SKM-1 treated with dmso at 0.1 percent for 144 hours (cell line): ENCODE data around the gene MAP6.
A peak's percentile ranks its signal among the peaks of the same experiment; 100 is the strongest.
"Not testable (repeated sequence)": the region's sequence is repeated elsewhere in the genome, so short reads cannot be mapped to it uniquely, and the experiment has no call there.

Source experiments
- DNase-seq: peaks from one replicate; lab custom pipeline; 2025; ENCODE audit not compliant: unreplicated experiment; lab: John Stamatoyannopoulos, UW

Gene MAP6

DNA sequence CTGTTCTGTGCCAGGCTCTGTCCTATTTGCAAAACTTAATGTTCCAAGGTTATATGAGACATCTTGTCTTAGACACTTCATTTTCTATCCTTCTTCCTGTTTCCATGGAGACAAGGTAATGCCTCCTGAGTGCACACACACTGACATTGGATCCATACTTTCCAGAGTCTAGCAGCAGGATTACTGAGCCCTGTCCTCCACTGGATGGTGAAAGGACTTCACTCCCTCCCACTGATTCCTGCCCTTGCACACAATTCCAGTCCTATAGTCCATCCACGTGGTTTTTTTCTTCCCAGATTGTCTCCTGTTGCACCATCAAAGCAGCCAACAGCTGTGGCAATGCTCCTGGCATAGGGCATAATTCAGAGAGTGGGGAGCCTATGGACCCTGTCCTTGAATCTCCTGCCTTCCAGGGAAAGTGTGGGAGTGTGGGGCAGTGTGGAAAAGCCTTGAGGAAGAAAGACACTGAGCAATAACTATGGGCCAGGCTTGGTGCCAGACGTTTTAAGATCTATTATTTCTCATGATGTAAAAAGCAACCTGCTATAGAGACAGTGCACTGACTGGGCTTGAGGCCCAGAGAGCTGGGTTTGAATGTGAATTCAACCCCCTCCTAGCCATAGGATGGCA is 75.4 kb downstream of the MAP6 start:
- no peak for DNase-seq

DNA sequence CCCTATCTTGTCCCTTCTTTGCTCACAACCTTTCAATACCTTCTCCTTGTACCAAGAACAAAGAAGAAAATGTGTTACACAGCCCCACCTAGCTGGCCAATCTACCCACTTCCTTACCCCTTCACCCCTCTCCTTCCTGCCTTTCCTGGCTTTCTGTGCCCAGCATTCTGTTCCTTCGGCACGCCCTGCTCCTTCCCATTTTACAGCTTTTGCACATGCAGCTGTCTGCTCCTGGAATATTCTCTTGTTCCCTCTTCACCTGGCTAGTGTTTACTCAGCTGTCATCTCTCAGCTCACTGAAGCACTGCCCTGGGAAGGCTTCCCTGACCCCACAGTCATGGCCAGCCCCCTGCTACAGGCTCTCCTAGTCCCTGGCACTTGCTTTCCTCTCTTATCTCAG is 76.1 kb downstream of the MAP6 start:
- DNase-seq, result no peak

DNA sequence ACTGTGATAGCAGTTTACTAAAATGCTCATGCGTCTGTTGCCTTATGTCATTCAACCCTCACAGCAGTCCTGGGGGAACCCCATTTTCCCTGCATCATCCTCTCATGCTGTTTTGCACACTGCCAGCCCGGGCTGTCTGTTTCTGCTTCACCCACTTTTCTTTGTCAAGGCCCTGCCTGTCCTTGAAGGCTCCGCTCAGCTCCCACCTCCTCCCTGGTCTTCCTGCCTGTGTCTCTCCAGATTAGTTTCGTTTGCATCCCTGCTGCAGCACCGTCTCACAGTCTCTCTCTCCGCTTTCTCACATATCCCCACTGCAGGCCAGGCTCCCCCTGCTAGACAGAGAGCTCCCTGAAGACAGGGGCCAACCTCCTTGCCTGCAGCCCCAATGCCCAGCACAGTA is 76.9 kb downstream of the MAP6 start:
- no peak for DNase-seq

DNA sequence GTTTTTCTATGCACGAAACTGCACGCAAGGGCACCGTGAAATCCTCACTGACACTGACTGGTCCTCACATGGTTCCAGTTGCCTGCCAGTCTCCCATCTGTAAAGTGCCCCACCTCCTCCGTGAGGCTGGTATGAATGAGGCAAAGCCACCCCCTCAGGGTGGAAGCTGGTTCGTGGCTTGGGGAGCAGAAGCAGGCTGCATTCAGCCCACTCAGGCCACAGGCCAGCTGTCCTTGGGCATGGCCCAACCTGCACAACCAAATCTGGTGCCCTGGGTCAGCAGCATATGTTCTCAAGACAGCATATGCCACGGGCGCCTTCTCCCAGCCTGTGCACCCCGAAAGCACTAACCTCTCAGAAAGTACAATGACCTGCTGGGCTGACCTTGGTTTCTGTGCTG is 77.5 kb downstream of the MAP6 start:
- DNase-seq, result no peak

DNA sequence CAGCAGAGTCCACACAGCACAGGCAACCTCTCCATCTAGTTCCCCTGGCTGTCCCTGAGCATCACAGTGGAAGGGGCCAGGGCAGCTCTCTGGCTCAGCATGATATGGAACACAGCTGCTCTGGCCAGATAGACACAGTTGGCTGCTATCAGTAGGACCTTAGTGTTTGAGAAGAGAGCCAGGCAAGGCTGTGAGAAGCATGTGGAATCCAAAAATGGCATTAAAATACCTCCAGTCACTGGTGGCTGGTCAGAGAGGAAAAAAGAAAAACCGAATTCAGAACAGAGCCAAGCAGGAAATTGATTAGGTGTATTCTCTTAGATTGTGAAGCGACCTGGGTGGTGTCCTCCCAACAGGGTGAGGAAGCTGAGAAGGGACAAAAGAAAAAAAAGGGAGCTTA is 78.9 kb downstream of the MAP6 start:
- no peak for DNase-seq

DNA sequence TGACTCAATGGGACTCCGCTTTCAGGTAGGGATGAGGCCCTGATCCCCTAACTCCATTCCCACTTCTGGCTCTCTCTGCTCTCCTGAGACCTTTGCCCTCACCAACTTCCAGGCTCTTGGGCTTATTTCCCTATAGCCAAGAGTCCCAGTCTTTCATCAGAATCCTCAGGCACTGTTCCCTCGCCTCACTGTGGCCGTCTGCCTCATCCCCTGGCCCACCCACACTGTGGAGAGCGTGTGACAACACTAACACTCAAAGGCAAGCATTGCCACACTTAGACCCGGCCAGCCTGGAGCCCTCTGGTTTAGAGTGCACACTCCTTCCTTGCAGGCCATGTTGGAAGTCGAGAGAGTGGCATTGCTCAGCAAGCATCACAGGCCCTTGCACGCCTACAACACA is 79.8 kb downstream of the MAP6 start:
- DNase-seq, result no peak

DNA sequence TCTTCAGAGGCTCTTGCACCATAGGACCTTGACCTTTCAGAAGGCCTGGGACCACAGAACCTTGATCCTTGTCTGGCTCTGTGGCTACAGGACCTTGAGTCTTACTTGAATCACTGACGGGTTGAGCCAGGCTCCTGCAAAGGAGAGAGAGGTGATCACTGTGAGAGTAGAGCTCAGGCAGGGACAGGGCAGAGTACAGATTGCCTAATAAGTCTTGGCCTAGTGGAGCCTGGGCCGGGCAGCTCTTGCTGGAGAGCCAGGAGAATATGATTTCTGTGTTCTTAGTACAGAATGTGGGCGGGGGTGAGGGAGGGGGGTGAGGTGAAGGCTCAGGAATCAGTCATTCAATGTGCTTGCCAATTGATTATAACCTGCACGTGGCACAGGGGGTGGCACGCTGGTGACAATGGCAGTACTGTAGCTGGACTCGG is 80.8 kb downstream of the MAP6 start:
- DNase-seq, result no peak

DNA sequence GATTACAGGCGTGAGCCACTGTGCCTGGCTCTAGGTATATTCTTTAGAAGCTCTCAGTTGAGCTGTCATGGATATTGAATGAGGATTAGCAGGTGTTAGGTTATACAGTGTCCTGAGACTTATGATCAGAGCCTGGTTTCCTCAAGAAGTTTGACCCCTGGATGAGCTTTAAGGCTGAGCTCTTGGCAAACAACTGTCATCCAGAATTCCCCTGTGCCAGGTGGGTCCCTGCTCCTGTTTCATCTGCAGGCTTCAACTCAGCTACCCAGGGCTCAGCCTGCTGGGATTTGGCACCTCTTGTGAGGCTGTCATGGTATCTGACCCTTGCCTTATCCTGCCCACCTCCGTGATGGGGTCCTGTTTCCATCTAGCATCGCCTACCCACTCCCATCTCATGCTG is 82.4 kb downstream of the MAP6 start:
- no peak for DNase-seq

DNA sequence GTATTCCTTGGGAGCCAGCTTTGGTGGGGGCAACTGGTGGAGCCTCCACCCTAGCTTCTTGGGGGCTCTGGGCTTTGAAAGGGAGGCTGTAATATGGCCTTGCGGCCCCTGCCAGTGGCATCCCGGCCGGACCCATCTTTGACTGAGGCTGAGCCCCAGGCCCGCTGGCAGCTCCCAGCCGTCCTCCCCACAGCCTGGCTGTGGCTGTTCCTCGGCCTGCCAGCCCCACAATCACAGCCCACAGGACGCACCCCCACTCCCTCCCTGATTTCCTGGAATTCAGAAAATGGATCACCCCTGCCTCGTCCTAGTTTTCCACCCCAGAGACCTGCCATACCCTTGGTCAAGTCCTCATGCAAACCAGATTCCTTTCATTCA is 83.6 kb downstream of the MAP6 start:
- no peak for DNase-seq

DNA sequence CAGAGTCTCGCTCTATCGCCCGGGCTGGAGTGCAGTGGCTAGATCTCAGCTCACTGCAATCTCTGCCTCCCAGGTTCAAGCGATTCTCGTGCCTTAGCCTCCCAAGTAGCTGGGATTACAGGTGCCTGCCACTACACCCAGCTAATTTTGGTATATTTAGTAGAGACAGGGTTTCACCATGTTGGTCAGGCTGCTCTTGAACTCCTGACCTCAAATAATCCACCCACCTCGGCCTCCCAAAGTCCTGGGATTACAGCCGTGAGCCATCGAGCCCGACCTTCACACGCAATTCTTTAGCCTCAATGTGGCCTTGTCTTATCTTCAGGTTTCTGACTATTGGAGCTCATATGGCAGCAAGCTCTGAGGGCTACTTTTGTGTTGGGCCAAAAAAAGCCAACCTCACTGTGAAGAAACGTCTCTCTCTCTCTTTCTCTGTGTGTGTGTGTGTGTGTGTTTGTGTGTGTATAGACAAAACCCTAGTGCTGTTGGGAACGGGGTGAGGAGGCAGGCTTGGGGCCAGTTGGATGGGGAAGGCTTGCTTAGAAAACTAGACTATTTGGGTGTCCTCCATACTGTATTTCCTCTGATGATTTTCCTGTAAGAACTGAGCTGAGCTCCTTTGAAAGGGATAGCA is 84.1 kb downstream of the MAP6 start:
- not testable (repeated sequence) for DNase-seq

DNA sequence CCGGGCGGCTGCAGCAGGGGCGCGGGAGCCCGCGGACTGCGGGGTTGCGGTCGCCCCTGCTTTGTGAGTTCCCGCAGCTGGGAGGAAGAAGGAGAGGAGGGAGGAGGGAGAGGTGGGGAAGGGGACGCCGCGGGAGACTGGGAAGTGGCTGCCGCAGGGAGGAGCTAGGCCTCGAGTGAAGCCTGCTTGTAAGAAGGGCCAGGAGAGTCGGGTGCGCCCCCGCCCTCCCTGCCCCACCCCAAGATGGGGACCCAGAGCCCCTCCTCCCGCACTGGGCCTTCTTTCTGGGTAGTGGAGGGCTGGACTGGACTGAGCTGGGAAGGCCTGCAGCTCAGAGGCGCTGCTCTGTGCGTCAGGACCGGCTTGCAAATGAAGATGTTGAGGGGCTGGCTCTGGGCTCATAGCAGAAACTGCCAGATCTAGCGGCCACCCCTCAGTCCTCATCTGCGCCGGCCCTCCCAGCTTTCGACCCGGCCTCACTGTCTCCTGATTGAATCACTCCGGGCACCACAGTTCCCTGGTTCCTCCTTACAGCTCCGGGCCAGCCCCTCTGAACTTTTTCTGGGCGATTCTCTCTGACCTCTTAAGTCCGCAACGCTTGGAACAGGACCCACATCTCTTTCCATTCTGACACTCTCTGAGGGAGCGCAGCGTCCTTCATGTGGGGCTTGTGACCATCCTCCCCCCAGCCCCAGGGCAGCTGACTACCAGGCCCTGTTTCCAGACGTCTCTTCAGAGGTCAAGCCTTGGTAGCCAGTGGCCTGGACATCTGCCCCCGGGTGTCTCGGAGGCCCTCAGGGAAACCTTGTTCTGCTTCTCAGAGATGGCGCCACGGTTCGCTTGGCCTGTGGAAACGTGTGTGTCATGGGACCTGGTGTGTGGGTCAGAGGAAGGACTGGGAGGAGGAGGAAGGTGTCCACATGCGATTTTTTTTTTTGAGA is 84.8 kb downstream of the MAP6 start:
- no peak for DNase-seq

DNA sequence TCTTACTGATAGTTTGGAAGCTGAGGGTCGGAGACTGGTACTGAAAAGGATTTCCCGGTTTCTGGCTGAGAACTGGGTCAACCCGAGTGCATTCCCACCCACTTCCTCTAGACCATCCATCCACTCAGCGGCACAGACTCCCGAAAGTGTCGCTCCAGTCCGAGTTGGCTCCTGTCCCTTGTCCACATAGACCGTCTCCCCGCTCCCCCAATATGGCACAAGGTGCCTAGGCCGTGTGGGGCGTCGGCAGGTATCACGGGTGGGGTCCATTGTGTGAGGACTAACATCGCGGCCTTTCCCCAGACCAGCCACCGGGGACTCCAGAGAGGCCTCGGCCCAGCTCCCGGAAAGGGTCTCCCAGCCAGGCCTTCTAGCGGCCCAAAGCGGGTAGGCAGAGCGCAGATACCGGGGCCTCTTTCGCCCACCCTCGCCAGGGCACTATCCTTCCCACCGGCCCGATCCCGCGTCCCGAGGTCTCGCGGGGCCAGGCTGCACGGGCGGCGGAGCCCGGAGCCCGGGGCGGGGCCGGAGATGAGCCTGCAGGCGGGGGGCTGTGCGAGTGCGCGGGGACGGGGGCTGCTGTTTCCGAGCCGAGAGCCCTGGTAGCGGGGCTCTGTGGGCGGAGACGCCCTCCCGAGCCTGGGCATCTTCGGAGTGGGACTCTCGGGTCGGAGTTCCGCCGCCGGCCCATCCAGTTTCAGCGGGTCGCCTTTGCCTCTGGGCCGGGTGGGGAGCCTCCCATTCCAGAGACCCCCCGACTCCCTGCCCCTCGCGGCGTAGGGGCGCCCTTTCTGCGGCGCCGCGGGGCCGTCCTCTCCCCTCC is 85.7 kb downstream of the MAP6 start:
- peak; percentile 56 for DNase-seq

DNA sequence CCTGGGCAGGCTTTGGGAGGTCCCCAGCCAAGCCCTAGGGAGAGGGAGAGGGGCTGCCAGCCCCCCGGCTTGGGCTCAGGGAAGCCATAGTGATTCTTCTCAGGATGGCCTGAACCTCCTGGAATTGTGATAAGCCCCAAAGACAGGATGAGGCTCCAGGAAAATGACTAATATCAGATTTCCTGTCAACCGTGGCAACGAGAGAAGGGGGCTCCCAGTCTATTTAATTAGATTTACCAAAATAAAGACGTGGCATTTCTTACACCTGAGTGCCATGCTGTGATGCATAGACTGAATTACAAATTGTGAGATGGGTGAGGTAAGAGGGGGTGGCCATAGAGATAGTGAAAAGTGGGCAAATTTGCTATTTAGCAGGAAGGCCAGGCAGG is 86.3 kb downstream of the MAP6 start:
- DNase-seq, result no peak

DNA sequence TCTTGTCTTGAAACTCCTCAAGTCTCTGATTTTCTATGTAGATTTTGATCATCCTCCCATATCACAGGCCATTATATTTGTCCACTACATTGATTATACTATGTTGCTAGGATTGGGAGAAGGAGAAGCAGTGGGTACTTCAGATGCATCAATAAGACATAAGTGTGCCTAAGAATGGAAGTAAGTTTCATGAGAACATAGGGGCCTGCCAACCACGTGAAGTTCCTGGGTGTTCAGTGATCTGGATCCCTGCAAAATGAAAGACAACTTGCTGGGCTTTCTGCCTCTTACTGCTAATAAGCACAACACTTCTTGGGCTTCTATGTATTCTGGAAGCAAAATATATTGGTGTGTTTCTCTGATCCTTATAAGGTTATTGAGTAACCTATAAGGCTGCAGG is 89.0 kb downstream of the MAP6 start:
- DNase-seq, result no peak

DNA sequence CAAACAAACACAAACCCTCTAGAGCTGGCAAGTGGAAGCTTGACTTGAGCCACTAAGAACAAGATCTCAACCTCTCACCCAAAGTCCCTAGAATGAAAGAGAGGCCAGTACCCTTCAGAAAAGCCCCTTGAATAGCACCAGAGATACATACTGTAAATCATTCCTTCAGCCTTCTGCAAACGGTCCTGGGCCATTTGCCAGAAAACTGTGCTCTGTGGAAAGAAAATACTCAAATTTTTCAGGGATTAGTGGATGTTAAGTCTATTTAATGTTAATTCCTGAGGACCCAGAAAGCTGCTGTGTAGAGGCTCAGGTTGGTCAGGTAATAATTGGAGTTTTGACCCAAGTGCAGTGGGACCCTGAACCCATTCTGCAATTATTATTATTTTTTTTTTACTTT is 89.9 kb downstream of the MAP6 start:
- DNase-seq, result no peak

DNA sequence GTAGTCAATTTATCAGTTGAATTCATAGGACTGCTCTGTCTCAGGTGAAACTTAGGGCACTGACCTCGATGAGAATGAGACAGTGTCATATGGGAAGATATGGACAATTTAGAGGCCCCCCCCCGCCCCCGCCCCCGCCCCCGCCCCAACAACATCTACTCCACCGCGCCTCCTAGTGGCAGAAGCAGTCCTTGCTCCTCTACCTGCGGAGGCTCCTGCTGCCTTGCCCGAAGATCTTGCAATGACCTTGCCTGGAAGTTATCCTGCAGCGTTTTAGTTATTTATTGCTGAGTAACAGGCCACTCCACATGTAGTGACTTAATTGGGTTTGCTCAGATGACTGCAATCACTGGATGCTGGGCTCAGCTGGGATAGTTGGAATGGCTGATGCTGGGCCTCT is 91.6 kb downstream of the MAP6 start:
- peak; percentile 46 for DNase-seq

DNA sequence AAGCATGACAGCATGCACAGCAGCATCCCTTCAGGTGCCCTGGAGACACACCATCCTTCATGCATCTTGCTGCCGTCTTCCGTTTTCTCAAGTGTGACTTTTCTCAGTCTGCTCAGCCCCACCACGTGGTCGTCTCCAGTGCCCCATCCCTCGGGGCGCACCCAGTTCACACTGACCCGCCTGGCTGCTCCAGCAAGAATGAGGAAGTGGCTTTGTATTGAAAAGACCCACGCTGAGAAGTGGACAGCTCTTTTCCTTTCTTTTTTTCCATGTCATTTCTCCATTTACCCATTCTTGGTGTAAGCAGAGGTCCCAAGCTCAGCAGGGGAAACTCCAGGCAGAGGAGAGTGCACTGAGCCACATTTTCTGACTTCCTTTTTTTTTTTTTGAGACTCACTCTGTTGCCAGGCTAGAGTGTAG is 92.3 kb downstream of the MAP6 start:
- peak; percentile 87 for DNase-seq

DNA sequence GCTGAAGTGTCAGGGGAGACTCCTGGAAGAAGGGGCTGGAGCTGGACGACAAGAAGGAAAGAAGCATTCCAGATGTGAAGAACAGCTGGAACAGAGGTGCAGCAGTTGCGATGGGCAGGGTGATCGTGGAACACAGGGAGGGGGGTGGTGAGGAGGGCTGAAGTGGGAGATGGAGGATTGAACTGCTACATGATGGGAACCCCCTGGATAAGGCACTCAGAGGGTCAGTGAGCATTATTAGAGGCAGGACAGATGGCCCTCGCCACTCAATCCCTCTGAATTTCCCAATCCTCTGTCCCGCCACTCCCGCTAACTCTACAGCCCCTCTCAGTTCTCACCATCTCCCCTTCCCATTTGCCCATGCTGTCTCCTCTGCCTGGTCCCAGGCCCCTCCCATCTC is 92.8 kb downstream of the MAP6 start:
- no peak for DNase-seq

DNA sequence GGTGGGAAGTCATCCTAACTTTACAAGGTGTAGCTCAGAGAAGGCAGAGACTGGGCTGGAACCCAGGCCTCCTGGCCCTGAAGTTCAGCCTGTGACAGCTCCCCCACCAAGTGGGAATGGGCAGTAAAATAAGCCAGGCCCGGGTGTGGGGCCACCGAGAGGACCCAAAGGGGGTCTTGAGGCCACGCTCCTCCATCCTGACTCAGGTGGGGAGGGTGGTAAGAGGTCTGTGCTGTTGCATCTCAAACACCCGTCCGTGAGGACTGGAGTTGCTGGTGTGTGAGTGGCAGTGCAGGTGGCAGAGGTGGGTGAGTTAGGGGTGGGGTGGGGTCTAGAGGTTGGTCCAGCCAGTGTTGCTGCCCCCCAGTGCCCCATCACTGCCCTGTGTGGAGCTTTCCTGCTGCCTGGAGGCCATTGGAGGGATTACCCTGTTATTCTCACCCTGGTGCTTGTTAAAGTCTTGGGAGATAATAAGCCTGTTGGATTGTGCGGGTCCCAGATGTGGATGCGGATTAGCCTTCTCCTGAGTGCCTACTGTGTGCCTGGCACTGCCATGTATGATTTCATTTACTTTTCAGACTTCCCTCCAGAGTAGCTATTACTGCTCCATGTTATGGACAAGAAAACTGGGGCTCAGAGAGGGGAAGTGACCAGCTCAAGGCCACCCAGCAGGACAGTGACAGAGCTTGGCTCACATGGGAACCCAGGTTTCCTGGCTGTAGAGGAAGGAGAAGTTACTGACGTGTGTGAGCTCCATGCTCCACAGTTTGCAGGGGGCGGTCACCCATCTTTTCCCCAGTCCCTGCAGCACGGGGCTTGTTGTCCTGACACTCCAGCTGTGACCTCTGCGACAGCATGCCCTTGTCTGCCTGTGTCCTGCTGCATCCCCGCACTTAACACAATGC is 93.9 kb downstream of the MAP6 start:
- no peak for DNase-seq

DNA sequence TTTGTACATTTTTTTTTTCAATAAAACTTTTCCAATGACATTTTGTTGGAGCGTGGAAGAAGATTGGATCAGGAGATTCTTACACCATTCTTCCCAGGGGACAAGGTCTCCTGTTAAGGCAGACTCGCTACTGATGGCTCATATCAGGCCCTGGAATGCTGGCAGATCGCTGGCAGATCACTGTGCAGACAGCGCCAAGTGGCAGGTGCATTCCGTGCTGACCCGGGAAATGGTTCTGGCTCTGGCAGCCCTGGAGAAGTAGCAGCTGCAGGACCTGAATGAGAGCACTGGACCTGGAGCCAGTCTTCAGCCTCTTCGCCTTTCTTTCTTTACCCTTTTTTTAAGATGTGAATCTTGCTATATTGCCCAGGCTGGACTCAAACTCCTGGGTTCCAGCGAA is 96.1 kb downstream of the MAP6 start:
- DNase-seq, result no peak
